HCT116 (cell line): Measurements from ENCODE around the gene TBC1D32. TPM values are rescaled to one million over a fixed set of nuclear protein-coding genes. Genes with fewer than 3 reads are reported as not detected.

Experiments used
- ATAC-seq: fragments of 200-7000 bp; cut with Tn5 transposase; 2 replicates; pipeline ENCODE4 v1.9.1; 2020; ENCODE audit warnings: mild to moderate bottlenecking, moderate library complexity
- BruUV-seq: library from RNA; stranded (reverse); fragments of 400-500 nt; replicated peaks from 2 replicates; lab custom pipeline; 2021; lab: Mats Ljungman, UMichigan
- CTCF ChIA-PET: fragments of 300-600 bp; sonication (Branson Sonifier 250); formaldehyde crosslinking; loops from one replicate; lab custom pipeline; 2021; ENCODE audit warnings: antibody characterized with exemption; lab: Charles Lee
- POLR2A ChIA-PET: fragments of 300-600, 350-600 bp; sonication (Branson Sonifier 250); formaldehyde crosslinking; loops from one replicate; lab custom pipeline; 2021; ENCODE audit warnings: antibody characterized with exemption; lab: Charles Lee
- RAD21 ChIA-PET, 2 experiments: fragments of 300-600 bp; sonication (Branson Sonifier 250); formaldehyde crosslinking; loops; one replicate each; lab custom pipeline; 2023; ENCODE audit warnings: low total read pairs in 2 of 2; ENCODE audit not compliant: uncharacterized antibody in 2 of 2, unreplicated experiment in 2 of 2, low non-redundant PET in 1 of 2; lab: Charles Lee
- DNase-seq: peaks from one replicate; pipeline ENCODE4 v3.0.0-alpha.2; 2010; ENCODE audit warnings: low read depth, low spot score
- H2AFZ ChIP-seq: fragments of 200-600 bp; shearing (Covaris generic), sonication (generic); 2 replicates; pipeline ENCODE4 v1.6.1; 2017; ENCODE audit warnings: low read depth, mixed run types, mixed read lengths, antibody characterized with exemption, low read length; ENCODE audit not compliant: poor library complexity, severe bottlenecking
- H3K27ac ChIP-seq: 2 replicates; pipeline ENCODE4 v1.5.1; 2012; ENCODE audit warnings: low read depth, low read length
- H3K27me3 ChIP-seq: fragments of 200-600 bp; sonication (generic); 2 replicates; pipeline ENCODE4 v1.6.1; 2016; ENCODE audit warnings: mixed run types, low read length, mixed read lengths; ENCODE audit not compliant: insufficient read depth
- H3K36me3 ChIP-seq, 2 experiments: fragments of 200-500 bp in 1 of 2; fragments of 200-600 bp in 1 of 2; sonication (Bioruptor generic) in 1 of 2; sonication (generic) in 1 of 2; 2 replicates each; pipeline versions ENCODE4 v1.5.1 to v1.6.1; 2014 to 2016; ENCODE audit warnings: low read length in 2 of 2, inconsistent platforms in 1 of 2, mixed read lengths in 1 of 2, mixed run types in 1 of 2; ENCODE audit not compliant: insufficient read depth in 2 of 2, control insufficient read depth in 1 of 2
- H3K4me1 ChIP-seq, 2 experiments: fragments of 200-600 bp in 1 of 2; sonication (generic) in 1 of 2; 2 replicates each; pipeline versions ENCODE4 v1.5.1 to v1.6.1; 2012 to 2017; ENCODE audit warnings: low read length in 2 of 2, inconsistent platforms in 1 of 2, mild to moderate bottlenecking in 1 of 2, mixed read lengths in 1 of 2, mixed run types in 1 of 2, moderate library complexity in 1 of 2; ENCODE audit not compliant: insufficient read depth in 2 of 2, control insufficient read depth in 1 of 2
- H3K4me2 ChIP-seq: fragments of 200-600 bp; sonication (generic); 2 replicates; pipeline ENCODE4 v1.6.1; 2017; ENCODE audit warnings: mixed run types, low read length, mixed read lengths
- H3K4me3 ChIP-seq, 2 experiments: fragments of 200-600 bp in 1 of 2; sonication (generic) in 1 of 2; replicated peaks in 1 of 2; 2 replicates each; pipeline ENCODE4 v1.5.1; 2011 to 2016; ENCODE audit warnings: low read length in 2 of 2, control low read depth in 1 of 2, low read depth in 1 of 2, mild to moderate bottlenecking in 1 of 2, mixed read lengths in 1 of 2, mixed run types in 1 of 2
- H3K79me2 ChIP-seq: fragments of 200-600 bp; sonication (generic); 2 replicates; pipeline ENCODE4 v1.6.1; 2017; ENCODE audit warnings: mild to moderate bottlenecking, mixed run types, low read length, moderate library complexity, mixed read lengths; ENCODE audit not compliant: insufficient read depth
- H3K9ac ChIP-seq: fragments of 200-600 bp; sonication (generic); 2 replicates; pipeline ENCODE4 v1.6.1; 2016; ENCODE audit warnings: low read length, mixed read lengths
- H3K9me2 ChIP-seq: fragments of 200-600 bp; sonication (generic), shearing (Covaris generic); 2 replicates; pipeline ENCODE4 v1.6.1; 2017; ENCODE audit warnings: mixed run types, mild to moderate bottlenecking, moderate library complexity; ENCODE audit not compliant: insufficient read depth
- H3K9me3 ChIP-seq, 2 experiments: fragments of 200-500 bp in 1 of 2; fragments of 200-600 bp in 1 of 2; sonication (Bioruptor generic) in 1 of 2; sonication (generic) in 1 of 2; 2 replicates each; pipeline ENCODE4 v1.6.1; 2014 to 2017; ENCODE audit warnings: low read length in 2 of 2, mixed read lengths in 2 of 2, inconsistent platforms in 1 of 2, low read depth in 1 of 2, mild to moderate bottlenecking in 1 of 2, mixed run types in 1 of 2, moderate library complexity in 1 of 2; ENCODE audit not compliant: control insufficient read depth in 1 of 2, insufficient read depth in 1 of 2
- H4K20me1 ChIP-seq: fragments of 200-600 bp; sonication (generic), shearing (Covaris generic); 2 replicates; pipeline ENCODE4 v1.6.1; 2017; ENCODE audit warnings: mixed run types, mild to moderate bottlenecking, moderate library complexity; ENCODE audit not compliant: insufficient read depth
- CBX3 ChIP-seq: IDR thresholded peaks from 2 replicates; pipeline ENCODE4 v1.6.1; 2012; ENCODE audit warnings: low read depth
- CEBPB ChIP-seq: IDR thresholded peaks from 2 replicates; pipeline ENCODE4 v1.6.1; 2012; ENCODE audit warnings: low read depth
- ELF1 ChIP-seq: IDR thresholded peaks from 2 replicates; pipeline ENCODE4 v1.6.1; 2012; ENCODE audit warnings: low read depth, borderline replicate concordance
- EZH2 ChIP-seq: fragments of 200-600 bp; sonication (generic); IDR thresholded peaks from 2 replicates; pipeline ENCODE4 v1.6.1; 2017; ENCODE audit warnings: antibody characterized with exemption, mixed run types
- FOSL1 ChIP-seq: IDR thresholded peaks from 2 replicates; pipeline ENCODE4 v1.6.1; 2012; ENCODE audit warnings: low read depth
- POLR2AphosphoS5 ChIP-seq: IDR thresholded peaks from 2 replicates; pipeline ENCODE4 v1.6.1; 2011; ENCODE audit warnings: mild to moderate bottlenecking, low read depth, low read length, moderate library complexity
- RAD21 ChIP-seq: IDR thresholded peaks from 2 replicates; pipeline ENCODE4 v1.6.1; 2012; ENCODE audit warnings: low read depth, mild to moderate bottlenecking
- SIN3A ChIP-seq: IDR thresholded peaks from 2 replicates; pipeline ENCODE4 v1.6.1; 2012; ENCODE audit warnings: low read depth
- SP1 ChIP-seq: IDR thresholded peaks from 2 replicates; pipeline ENCODE4 v1.6.1; 2012; ENCODE audit warnings: low read depth
- SRF ChIP-seq: IDR thresholded peaks from 2 replicates; pipeline ENCODE4 v1.6.1; 2012; ENCODE audit warnings: low read depth
- TCF7L2 ChIP-seq: IDR thresholded peaks from 2 replicates; pipeline ENCODE4 v1.7.0; 2011; ENCODE audit warnings: borderline replicate concordance, inconsistent platforms; ENCODE audit not compliant: insufficient read depth, insufficient read length; ENCODE audit errors: extremely low read depth
- YY1 ChIP-seq: IDR thresholded peaks from 2 replicates; pipeline ENCODE4 v1.6.1; 2011; ENCODE audit warnings: low read length, low read depth, moderate library complexity, mild to moderate bottlenecking; ENCODE audit not compliant: insufficient replicate concordance; ENCODE audit errors: extremely low read depth
- ZFX ChIP-seq: fragments of 450-650 bp; IDR thresholded peaks from 2 replicates; pipeline ENCODE4 v1.6.1; 2017
- intact Hi-C: fragments of 100-400 bp; cut with micrococcal nuclease; formaldehyde crosslinking; loops from 2 replicates; pipeline ENCODE4 v1.10.0; 2022
- total RNA-seq: library from RNA; stranded (reverse); gene quantifications from one replicate; pipeline ENCODE4 v1.2.1, GENCODE V29; 2021; ENCODE audit not compliant: unreplicated experiment
- TF ChIP-seq, protein P1 (sequence below): IDR thresholded peaks from 2 replicates; pipeline ENCODE4 v1.6.1; 2011; ENCODE audit warnings: mild to moderate bottlenecking, low read length, moderate library complexity; ENCODE audit not compliant: insufficient replicate concordance; ENCODE audit errors: extremely low read depth
- TF ChIP-seq, protein P2 (sequence below): IDR thresholded peaks from 2 replicates; pipeline ENCODE4 v1.6.1; 2012
- TF ChIP-seq, protein P3 (sequence below): IDR thresholded peaks from 2 replicates; pipeline ENCODE4 v1.6.1; 2012; ENCODE audit warnings: low read depth
- TF ChIP-seq, protein P4 (sequence below): IDR thresholded peaks from 2 replicates; pipeline ENCODE4 v1.6.1; 2012

The TBC1D32 gene
- total RNA-seq, 1 experiment from 2014 or later, result 13.8 TPM

DNA sequence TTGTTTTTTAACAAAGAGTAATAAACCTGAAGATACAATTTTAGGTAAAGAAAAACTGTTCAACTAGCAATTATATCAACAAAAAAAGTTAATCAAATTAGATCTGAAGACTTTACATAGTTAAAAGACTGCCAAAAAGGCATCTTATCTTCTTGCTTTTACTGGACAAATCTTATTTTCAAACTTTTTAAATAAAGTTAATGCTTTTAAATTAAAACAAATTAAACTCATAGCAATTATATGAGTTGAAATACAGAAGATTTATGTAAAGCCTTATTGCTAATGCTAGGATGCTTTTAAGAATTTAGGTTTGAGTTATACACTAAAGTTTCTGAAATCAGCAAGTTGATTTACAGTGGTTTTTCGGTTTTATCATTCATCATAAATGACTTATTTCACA, 227.3 kb downstream of the TBC1D32 start (continued):
- no peak for TF ChIP-seq POLR2AphosphoS5
- TF ChIP-seq TCF7L2, result no peak
- TF ChIP-seq, all 23 proteins: peak for 0

DNA sequence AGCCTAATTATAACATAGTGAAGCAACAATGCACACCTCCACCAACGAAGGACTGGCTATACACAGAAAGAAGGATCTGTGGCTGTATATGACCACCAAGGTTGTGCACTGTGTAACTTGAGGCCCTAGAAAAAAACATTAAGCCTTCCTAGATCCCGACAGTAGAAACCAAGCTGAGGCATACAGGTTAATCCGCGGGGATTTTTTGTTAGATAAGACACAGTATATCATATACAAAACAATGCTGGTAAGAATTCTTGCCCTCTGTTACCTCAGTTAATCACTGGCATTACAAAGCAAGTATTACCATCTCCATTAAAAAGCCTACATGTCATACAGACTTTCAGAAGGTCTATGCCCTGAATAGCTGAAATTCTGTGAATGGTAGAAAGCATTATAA, 228.8 kb downstream of the TBC1D32 start:
- POLR2A ChIA-PET, result no interaction called here

More for the DNA sequence above, 228.8 kb downstream of the TBC1D32 start:
- Histone ChIP-seq H3K4me3 (no peak overlapping the region), H3K9me3 (no peaks in the 10 kb centered on the region), H2AFZ (no peak overlapping the region), H3K4me1 (no peaks in the 10 kb centered on the region), H3K4me2 (no peak overlapping the region), H3K9ac (no peak overlapping the region), H3K9me2 (no peaks in the 10 kb centered on the region), H3K79me2 (no peaks in the 10 kb centered on the region), H4K20me1 (no peaks in the 10 kb centered on the region), H3K36me3 (no peaks in the 10 kb centered on the region), H3K27me3 (no peaks in the 10 kb centered on the region), H3K27ac (no peak overlapping the region)
- TF ChIP-seq, protein P1, sequence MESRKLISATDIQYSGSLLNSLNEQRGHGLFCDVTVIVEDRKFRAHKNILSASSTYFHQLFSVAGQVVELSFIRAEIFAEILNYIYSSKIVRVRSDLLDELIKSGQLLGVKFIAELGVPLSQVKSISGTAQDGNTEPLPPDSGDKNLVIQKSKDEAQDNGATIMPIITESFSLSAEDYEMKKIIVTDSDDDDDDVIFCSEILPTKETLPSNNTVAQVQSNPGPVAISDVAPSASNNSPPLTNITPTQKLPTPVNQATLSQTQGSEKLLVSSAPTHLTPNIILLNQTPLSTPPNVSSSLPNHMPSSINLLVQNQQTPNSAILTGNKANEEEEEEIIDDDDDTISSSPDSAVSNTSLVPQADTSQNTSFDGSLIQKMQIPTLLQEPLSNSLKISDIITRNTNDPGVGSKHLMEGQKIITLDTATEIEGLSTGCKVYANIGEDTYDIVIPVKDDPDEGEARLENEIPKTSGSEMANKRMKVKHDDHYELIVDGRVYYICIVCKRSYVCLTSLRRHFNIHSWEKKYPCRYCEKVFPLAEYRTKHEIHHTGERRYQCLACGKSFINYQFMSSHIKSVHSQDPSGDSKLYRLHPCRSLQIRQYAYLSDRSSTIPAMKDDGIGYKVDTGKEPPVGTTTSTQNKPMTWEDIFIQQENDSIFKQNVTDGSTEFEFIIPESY, result no peak
- no peak for TF ChIP-seq TCF7L2
- TF ChIP-seq CBX3, result no peak
- TF ChIP-seq FOSL1, result no peak
- TF ChIP-seq, protein P2, sequence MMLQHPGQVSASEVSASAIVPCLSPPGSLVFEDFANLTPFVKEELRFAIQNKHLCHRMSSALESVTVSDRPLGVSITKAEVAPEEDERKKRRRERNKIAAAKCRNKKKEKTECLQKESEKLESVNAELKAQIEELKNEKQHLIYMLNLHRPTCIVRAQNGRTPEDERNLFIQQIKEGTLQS, result no peak
- TF ChIP-seq, protein P3, sequence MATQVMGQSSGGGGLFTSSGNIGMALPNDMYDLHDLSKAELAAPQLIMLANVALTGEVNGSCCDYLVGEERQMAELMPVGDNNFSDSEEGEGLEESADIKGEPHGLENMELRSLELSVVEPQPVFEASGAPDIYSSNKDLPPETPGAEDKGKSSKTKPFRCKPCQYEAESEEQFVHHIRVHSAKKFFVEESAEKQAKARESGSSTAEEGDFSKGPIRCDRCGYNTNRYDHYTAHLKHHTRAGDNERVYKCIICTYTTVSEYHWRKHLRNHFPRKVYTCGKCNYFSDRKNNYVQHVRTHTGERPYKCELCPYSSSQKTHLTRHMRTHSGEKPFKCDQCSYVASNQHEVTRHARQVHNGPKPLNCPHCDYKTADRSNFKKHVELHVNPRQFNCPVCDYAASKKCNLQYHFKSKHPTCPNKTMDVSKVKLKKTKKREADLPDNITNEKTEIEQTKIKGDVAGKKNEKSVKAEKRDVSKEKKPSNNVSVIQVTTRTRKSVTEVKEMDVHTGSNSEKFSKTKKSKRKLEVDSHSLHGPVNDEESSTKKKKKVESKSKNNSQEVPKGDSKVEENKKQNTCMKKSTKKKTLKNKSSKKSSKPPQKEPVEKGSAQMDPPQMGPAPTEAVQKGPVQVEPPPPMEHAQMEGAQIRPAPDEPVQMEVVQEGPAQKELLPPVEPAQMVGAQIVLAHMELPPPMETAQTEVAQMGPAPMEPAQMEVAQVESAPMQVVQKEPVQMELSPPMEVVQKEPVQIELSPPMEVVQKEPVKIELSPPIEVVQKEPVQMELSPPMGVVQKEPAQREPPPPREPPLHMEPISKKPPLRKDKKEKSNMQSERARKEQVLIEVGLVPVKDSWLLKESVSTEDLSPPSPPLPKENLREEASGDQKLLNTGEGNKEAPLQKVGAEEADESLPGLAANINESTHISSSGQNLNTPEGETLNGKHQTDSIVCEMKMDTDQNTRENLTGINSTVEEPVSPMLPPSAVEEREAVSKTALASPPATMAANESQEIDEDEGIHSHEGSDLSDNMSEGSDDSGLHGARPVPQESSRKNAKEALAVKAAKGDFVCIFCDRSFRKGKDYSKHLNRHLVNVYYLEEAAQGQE, result no peak
- TF ChIP-seq ELF1, result no peak
- no peak for TF ChIP-seq RAD21
- TF ChIP-seq ZFX, result no peak
- TF ChIP-seq SP1, result no peak
- TF ChIP-seq SIN3A, result no peak
- no peak for TF ChIP-seq EZH2
- TF ChIP-seq CEBPB, result no peak
- no peak for TF ChIP-seq SRF
- TF ChIP-seq YY1, result no peak
- TF ChIP-seq, protein P4, sequence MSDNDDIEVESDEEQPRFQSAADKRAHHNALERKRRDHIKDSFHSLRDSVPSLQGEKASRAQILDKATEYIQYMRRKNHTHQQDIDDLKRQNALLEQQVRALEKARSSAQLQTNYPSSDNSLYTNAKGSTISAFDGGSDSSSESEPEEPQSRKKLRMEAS, result no peak
- RAD21 ChIA-PET, result no interaction called here
- CTCF ChIA-PET, result no interaction called here
- DNase-seq (no peak), ATAC-seq (no peak)
- intact Hi-C loops, result no loop called here
- no TSS peak for BruUV-seq
